ENCODE data around the gene RAX2.
"Not testable (repeated sequence)": the region's sequence is repeated elsewhere in the genome, so short reads cannot be mapped to it uniquely, and the experiment has no call there.

The RAX2 gene

GRCh38 chr19:3757705-3758104 is 14.3 kb downstream of the RAX2 start:
- DNase-seq: not testable (repeated sequence)

GRCh38 chr19:3753631-3754410 is 18.2 kb downstream of the RAX2 start:
- DNase-seq: no peak

DNA sequence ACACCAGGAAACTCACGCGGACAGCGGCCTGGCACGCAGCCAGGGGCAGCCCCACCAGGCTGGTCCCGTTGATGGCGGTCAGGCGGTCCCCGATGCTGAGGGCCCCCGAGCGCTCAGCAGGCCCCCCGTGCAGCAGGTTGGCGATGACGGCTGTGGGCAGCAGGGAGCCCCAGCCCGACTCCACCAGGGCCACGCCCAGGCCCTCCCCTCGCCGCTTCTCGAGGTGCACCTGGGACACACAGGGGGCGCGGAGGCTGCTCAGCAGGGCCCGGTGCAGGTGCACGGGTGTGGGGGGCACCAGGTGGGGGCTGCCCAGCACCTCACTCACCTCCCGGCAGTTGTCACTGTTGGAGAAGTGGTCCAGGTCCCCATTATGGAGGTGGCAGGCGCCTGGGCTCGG is 19.5 kb downstream of the RAX2 start:
- no peak for DNase-seq

DNA sequence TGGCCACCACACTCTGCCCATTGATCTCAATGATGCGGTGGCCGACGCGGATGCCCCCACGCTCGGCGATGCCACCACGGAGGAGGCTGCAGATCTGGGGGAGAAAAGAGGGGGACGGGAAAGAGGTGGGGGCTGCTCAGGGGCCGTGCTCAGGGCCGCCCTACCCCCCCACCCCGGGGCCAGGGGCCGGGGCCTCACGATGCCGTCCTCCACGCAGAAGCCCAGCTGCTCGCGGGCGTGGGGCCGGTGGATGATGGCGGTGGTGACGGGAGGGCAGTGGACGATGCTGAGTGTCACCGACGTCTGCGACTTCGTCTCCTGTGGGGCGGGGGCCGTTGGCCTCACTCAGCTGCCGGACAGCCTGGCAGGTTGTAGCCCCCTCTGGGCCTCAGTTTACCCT is 20.8 kb downstream of the RAX2 start:
- DNase-seq: no peak

DNA sequence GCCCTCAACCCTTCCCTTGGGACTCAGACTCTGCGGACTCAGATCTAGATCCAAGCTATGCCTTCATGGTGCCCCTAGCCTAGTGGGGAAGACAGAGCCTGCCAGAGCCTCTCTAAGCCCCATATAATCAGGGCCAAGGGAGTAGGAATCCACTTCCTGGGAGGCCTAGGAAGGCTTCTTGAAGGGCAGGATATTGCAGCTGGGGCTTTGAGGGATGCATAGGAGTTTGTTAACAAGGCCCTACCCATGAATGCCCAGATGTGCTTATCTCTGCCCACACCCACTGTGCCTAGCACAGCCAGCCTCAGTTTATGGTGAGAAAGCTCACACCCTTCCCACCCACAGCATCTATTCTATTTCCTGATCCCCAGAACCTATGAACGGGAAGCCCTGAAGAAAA is 21.8 kb downstream of the RAX2 start:
- DNase-seq: no peak

GRCh38 chr19:3748965-3749364 is 23.1 kb downstream of the RAX2 start:
- DNase-seq: no peak

GRCh38 chr19:3746371-3747056 is 25.5 kb downstream of the RAX2 start:
- no peak for DNase-seq

DNA sequence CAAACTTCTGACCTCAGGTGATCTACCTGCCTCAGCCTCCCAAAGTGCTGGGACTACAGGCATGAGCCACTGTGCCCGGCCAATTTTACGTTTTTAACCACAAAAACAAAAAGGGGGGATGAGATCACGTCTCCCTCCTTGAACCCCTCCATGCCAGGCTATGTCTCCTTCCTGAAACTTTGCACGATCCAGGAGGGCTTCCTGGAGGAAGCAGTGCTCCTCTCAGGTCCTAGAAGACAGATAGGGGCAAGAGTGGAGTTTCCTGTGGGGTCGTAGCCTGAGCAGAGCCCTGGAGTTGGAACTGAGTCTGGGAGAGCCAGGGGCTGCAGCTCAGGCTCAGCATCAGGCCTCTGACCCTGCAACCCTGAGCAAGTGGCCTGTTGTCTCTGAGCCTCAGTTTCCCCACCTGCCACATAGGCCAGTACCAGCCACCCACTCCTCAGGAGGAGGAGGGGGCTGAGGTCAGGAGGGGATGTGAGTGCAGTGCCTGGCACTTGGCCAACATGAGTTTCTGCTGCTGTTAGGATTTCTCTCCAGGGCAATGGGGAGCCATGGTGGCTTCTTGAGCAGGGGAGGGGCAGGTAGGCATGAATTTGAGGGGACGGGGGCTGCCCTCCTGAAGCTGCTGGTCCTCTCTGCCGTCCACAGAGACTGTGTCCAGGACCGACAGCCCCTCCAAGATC is 26.5 kb downstream of the RAX2 start:
- no peak for DNase-seq

GRCh38 chr19:3743486-3743885 is 28.5 kb downstream of the RAX2 start:
- no peak for DNase-seq

DNA sequence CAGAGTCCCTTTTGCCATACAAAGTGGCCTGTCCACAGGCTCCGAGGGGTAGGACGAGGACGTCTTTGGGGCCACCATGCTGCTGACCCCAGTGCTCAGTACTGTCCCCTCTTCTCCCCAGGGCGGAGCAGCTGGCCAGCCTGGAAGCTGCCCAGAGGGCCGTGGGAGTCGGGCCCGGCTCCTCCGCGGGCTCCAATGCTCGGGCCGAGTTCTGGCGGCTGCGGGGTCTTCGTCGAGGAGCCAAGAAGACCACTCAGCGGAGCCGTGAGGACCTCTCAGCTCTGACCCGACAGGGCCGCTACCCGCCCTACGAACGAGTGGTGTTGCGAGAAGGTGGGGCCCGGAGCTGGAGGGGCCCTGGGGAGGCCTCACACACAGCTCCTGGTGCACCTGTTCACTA is 31.6 kb downstream of the RAX2 start:
- no peak for DNase-seq

DNA sequence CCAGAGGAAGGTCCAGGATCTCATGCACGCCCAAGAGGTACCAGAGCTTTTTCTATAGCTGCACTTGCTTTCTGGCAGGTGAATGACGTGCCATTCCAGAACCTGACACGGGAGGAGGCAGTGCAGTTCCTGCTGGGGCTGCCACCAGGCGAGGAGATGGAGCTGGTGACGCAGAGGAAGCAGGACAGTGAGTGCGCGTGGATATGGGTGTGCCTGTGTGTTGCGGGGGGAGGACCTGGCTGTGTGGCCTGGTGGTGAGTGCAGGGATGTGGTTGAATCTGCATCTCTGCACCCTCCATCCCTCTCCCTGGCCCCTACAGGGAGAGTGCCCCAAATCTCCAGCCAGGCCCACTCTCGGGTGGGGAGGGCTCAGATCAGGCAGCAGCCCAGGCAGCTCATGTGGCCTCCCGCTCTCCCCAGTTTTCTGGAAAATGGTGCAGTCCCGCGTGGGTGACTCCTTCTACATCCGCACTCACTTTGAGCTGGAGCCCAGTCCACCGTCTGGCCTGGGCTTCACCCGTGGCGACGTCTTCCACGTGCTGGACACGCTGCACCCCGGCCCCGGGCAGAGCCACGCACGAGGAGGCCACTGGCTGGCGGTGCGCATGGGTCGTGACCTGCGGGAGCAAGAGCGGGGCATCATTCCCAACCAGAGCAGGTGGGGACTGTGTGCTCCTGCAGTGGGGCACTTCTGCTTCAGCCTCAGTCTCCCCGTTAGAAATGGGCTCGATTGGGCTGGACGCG is 33.4 kb downstream of the RAX2 start:
- DNase-seq: no peak

DNA sequence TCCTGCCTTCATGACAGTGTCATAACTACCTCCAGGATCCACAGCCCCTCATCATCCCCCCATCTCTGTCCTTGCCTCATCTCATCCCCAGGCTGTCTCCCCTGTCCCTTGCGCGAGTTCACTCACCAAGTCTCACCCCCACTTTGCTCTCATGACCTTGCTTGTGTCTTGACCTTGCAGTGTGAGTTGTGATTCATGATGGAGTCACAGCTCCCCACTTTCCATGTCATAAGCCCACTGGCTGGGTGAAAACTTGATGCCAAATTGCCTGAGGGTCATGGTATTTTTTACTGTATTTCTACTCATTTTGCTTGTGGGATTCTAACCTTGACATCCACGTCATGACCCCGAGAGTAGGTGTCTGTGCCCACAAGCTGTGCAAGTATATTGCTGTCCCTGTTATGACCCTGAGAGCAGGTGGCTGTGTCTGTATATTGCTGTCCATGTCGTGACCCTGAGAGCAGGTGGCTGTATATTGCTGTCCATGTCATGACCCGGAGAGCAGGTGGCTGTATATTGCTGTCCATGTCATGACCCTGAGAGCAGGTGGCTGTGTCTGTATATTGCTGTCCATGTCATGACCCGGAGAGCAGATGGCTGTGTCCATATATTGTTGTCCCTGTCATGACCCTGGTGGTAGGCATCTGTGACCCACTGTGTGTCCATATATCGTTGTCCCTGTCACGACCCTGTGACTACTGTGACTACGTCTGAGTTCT is 34.4 kb downstream of the RAX2 start:
- DNase-seq: no peak

GRCh38 chr19:3736106-3736724 is 35.8 kb downstream of the RAX2 start:
- no peak for DNase-seq

DNA sequence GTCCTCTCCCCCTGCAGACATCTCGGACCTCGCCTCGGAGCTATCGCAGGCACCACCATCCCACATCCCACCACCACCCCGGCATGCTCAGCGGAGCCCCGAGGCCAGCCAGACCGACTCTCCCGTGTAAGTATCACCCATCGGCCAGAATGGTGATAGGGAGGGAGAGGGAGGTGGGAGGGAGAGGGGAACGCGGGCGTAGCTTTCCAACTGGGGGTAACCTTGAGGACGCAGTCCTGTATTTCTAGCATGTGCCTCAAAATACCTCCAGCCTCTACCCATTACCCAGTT is 37.8 kb downstream of the RAX2 start:
- DNase-seq: no peak

DNA sequence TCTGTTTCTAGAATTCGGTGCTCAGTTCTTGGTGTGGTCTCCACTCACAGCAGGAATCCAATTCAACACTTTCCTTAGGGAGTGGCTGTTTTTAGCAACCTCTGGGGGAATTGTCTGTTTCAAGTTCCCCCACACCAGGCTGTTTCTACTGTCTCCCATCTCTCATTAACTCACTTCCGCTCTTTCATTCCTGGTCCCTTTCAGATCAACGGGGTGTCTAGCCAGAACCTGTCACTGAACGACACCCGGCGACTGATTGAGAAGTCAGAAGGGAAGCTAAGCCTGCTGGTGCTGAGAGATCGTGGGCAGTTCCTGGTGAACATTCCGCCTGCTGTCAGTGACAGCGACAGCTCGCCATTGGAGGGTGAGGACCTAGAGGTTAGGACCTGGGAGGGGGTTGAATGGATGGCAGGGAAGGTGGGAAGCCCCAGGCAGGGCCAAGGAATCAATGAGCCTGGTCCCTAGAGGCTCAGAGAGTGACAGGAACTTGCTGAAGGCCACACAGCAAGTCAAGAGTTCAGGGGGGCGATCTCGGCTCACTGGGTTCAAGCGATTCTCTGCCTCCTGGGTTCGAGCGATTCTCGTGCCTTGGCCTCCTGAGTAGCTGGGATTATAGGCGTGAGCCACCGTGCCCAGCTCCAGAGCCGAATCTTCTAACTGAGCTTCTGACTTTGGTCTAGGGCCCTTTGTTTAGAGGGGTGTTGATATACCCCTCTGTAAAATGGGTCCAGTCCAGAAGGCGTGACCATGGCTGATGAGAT is 38.3 kb downstream of the RAX2 start:
- no peak for DNase-seq

GRCh38 chr19:3732108-3732507 is 39.9 kb downstream of the RAX2 start:
- no peak for DNase-seq

GRCh38 chr19:3730457-3730958 is 41.5 kb downstream of the RAX2 start:
- DNase-seq: no peak

GRCh38 chr19:3725640-3726310 is 46.3 kb downstream of the RAX2 start:
- DNase-seq: no peak

DNA sequence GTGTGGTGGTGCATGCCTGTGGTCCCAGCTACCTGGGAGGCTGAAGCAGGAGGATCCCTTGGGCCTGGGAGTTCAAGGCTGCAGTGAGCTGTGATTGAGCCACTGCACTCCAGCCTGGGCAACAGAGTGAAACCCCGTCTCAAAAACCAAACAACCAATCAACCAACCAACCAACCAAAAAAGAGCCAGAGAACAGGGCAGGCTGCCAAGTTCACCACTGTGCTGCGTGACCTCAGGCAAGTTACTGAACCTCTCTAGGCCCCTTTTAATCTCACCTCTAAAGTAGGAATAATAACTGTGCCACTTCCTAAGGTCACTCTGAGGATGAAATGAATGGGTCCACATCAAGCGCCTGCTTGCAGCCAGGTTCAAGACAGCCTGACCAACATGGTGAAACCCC is 46.9 kb downstream of the RAX2 start:
- DNase-seq: no peak

GRCh38 chr19:3723883-3724282 is 48.1 kb downstream of the RAX2 start:
- DNase-seq: no peak

DNA sequence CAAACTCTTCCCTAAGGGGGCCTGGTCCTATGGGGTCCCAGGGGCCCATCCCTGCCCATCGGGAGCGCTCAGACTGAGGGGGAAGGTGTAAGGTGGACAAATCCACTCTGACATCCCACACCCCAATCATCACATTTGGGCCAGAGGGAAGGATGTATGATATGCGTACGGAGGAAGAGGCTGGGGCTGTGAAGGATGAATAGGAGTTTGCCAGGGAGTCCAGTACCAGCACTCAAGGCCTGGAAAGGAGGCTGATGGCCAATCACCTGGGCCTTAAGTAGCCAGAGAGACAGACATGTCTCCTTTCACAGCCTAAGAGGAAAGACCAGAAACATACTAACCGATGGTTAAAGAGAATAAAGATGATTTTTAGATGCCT is 48.9 kb downstream of the RAX2 start:
- DNase-seq: no peak

Data from CD4-positive, alpha-beta T cell treated with Interleukin-4 for 1 hour (primary cell).